Panc1 (cell line): ENCODE measurements around the gene BAIAP2.

Experiments used
- POLR2AphosphoS5 ChIP-seq: IDR thresholded peaks from 2 replicates; pipeline ENCODE4 v1.6.1; 2012; ENCODE audit warnings: mild to moderate bottlenecking, low read depth, low read length, moderate library complexity
- TCF7L2 ChIP-seq: IDR thresholded peaks from 2 replicates; pipeline ENCODE4 v1.6.1; 2011; ENCODE audit warnings: mild to moderate bottlenecking, low read depth, low read length, inconsistent platforms
- TF ChIP-seq, protein P1 (sequence below): fragments of 450-650 bp; IDR thresholded peaks from 2 replicates; pipeline ENCODE4 v1.5.1; 2017; ENCODE audit warnings: mild to moderate bottlenecking
- TF ChIP-seq, protein P2 (sequence below), 2 experiments: IDR thresholded peaks; 2 replicates each; pipeline ENCODE4 v1.6.1; 2011 to 2012; ENCODE audit warnings: low read depth in 2 of 2, control low read depth in 1 of 2, low read length in 1 of 2, mild to moderate bottlenecking in 1 of 2, moderate library complexity in 1 of 2; ENCODE audit not compliant: insufficient read depth in 1 of 2

DNA sequence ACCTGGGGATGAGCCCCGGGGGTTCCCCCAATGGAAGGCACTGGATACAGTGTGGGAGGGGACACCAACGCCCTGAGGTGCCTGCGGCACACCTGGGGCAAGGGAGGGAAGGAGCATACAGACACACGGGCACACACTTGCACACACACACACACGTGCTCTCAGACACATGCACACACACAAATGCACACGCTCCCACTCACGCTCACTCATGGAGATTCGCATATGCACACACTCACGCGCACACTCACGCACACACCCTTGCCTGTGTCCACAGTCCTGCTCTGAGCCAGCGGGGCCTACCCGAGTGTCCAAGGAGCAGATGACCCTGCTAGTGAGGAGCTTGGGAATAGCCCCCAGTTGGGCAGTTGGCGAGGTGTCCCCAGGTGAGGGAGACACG, 113.6 kb downstream of the BAIAP2 start:
- TF ChIP-seq, protein P1, sequence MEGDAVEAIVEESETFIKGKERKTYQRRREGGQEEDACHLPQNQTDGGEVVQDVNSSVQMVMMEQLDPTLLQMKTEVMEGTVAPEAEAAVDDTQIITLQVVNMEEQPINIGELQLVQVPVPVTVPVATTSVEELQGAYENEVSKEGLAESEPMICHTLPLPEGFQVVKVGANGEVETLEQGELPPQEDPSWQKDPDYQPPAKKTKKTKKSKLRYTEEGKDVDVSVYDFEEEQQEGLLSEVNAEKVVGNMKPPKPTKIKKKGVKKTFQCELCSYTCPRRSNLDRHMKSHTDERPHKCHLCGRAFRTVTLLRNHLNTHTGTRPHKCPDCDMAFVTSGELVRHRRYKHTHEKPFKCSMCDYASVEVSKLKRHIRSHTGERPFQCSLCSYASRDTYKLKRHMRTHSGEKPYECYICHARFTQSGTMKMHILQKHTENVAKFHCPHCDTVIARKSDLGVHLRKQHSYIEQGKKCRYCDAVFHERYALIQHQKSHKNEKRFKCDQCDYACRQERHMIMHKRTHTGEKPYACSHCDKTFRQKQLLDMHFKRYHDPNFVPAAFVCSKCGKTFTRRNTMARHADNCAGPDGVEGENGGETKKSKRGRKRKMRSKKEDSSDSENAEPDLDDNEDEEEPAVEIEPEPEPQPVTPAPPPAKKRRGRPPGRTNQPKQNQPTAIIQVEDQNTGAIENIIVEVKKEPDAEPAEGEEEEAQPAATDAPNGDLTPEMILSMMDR: no peak
- TF ChIP-seq POLR2AphosphoS5 (no peak), TCF7L2 (no peak)
- TF ChIP-seq, protein P2, sequence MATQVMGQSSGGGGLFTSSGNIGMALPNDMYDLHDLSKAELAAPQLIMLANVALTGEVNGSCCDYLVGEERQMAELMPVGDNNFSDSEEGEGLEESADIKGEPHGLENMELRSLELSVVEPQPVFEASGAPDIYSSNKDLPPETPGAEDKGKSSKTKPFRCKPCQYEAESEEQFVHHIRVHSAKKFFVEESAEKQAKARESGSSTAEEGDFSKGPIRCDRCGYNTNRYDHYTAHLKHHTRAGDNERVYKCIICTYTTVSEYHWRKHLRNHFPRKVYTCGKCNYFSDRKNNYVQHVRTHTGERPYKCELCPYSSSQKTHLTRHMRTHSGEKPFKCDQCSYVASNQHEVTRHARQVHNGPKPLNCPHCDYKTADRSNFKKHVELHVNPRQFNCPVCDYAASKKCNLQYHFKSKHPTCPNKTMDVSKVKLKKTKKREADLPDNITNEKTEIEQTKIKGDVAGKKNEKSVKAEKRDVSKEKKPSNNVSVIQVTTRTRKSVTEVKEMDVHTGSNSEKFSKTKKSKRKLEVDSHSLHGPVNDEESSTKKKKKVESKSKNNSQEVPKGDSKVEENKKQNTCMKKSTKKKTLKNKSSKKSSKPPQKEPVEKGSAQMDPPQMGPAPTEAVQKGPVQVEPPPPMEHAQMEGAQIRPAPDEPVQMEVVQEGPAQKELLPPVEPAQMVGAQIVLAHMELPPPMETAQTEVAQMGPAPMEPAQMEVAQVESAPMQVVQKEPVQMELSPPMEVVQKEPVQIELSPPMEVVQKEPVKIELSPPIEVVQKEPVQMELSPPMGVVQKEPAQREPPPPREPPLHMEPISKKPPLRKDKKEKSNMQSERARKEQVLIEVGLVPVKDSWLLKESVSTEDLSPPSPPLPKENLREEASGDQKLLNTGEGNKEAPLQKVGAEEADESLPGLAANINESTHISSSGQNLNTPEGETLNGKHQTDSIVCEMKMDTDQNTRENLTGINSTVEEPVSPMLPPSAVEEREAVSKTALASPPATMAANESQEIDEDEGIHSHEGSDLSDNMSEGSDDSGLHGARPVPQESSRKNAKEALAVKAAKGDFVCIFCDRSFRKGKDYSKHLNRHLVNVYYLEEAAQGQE (IDR thresholded peaks at IDR 0.05; ENCODE audit: insufficient read depth in 1 of 2, low read depth in 2 of 2, low read length in 1 of 2): no peak
